Stimulated activated CD4-positive, alpha-beta T cell treated with anti-CD3 and anti-CD28 coated beads, Interleukin-15, amount 100 ng/mL, for 48 hours (primary cell): Measurements from ENCODE around the gene PRAMEF13.
"Not testable (repeated sequence)": the region's sequence is repeated elsewhere in the genome, so short reads cannot be mapped to it uniquely, and the experiment has no call there.

Source experiments
- DNase-seq, 2 donors: peaks; one replicate each; pipeline ENCODE4 v3.0.0-alpha.2; 2020; ENCODE audit warnings: low read depth in 2 of 2

Gene PRAMEF13

GRCh38 chr1:13171548-13171947, 29.7 kb downstream of the PRAMEF13 start, which contains the start of gene PRAMEF9:
Gene PRAMEF9, plus strand, starts transcription at chr1:13171848. Its CDS starts 3,433 bp downstream, at chr1:13175281.
- not testable (repeated sequence) for DNase-seq

DNA sequence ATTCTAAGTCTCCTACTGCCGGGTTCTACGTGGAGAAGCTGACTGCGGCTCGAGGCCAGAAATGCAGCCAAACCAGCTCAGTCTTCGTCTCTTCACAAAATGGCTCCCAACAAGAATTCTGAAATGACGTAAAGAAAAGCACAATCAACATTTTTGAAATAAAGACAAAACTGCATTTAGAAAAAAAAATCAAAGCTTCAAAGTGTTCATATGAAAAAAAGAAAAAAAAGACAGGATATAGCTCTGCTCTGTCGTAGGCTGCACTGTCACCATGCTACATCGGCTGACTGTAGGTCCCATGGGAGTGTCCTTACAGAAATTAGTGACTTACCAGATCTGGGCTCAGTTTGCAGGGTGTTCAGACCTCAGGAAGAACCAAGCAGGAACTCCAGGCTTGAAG, 35.7 kb downstream of the PRAMEF13 start, which contains the start of gene HNRNPCL4:
Gene HNRNPCL4, minus strand, starts transcription at position 101 of the 400 bp plus-strand sequence. CDS start 164 bp downstream, outside the sequence.
- not testable (repeated sequence) for DNase-seq

GRCh38 chr1:13155909-13156308, 45.3 kb downstream of the PRAMEF13 start, which contains the start of gene PRAMEF26:
Gene PRAMEF26, minus strand, starts transcription at chr1:13156009. Its CDS starts 2,914 bp downstream, at chr1:13153095.
- DNase-seq: not testable (repeated sequence)
